CD14-positive monocyte (primary cell): ENCODE results near the gene TRIM67. TPM values are rescaled to one million over a fixed set of nuclear protein-coding genes. Genes with fewer than 3 reads are reported as not detected.

Source experiments
- DNase-seq, 3 donors: peaks; one replicate each; pipeline ENCODE4 v3.0.0-alpha.2; 2011 to 2022
- H2AFZ ChIP-seq: 2 replicates; pipeline ENCODE4 v1.6.0; 2012; ENCODE audit warnings: mild to moderate bottlenecking, low read depth, low read length, inconsistent platforms; ENCODE audit not compliant: insufficient read depth, poor library complexity, severe bottlenecking
- H3K27ac ChIP-seq, 2 donors: 1 replicate in 1 of 2; 2 replicates in 1 of 2; pipeline ENCODE4 v1.5.1; 2012 to 2013; ENCODE audit warnings: low read length in 2 of 2, control low read depth in 1 of 2, inconsistent platforms in 1 of 2, low read depth in 1 of 2, mild to moderate bottlenecking in 1 of 2
- H3K27me3 ChIP-seq, 2 donors: one replicate each; pipeline versions ENCODE4 v1.6.0 to v1.6.1; 2011 to 2013; ENCODE audit warnings: low read length in 2 of 2; ENCODE audit not compliant: control insufficient read depth in 2 of 2, insufficient read depth in 2 of 2
- H3K36me3 ChIP-seq, 2 donors: replicated peaks in 1 of 2; 1 replicate in 1 of 2; 2 replicates in 1 of 2; pipeline versions ENCODE4 v1.5.1 to v1.6.1; 2012 to 2013; ENCODE audit warnings: low read length in 2 of 2, control low read depth in 1 of 2, inconsistent platforms in 1 of 2, mild to moderate bottlenecking in 1 of 2; ENCODE audit not compliant: insufficient read depth in 2 of 2, control insufficient read depth in 1 of 2
- H3K4me1 ChIP-seq, 2 donors: 1 replicate in 1 of 2; 2 replicates in 1 of 2; pipeline versions ENCODE4 v1.5.1 to v1.6.1; 2012 to 2013; ENCODE audit warnings: low read length in 2 of 2, control low read depth in 1 of 2, inconsistent platforms in 1 of 2, mild to moderate bottlenecking in 1 of 2, moderate library complexity in 1 of 2; ENCODE audit not compliant: insufficient read depth in 2 of 2, control insufficient read depth in 1 of 2
- H3K4me2 ChIP-seq: replicated peaks from 2 replicates; pipeline ENCODE3; 2012; ENCODE audit warnings: low read length, moderate library complexity, mild to moderate bottlenecking; ENCODE audit not compliant: poor library complexity, severe bottlenecking; ENCODE audit errors: extremely low read depth
- H3K4me3 ChIP-seq, 3 experiments: fragments of 200-600 bp in 1 of 3; sonication (generic) in 1 of 3; replicated peaks in 1 of 3; 1 replicate in 2 of 3; 2 replicates in 1 of 3; pipeline ENCODE4 v1.5.1; 2011 to 2013; ENCODE audit warnings: low read length in 3 of 3, mild to moderate bottlenecking in 3 of 3, control low read depth in 2 of 3, low read depth in 2 of 3, inconsistent platforms in 1 of 3, moderate library complexity in 1 of 3
- H3K79me2 ChIP-seq: 2 replicates; pipeline ENCODE4 v1.6.0; 2012; ENCODE audit warnings: mild to moderate bottlenecking, control low read depth, inconsistent platforms, low read length, moderate library complexity; ENCODE audit not compliant: insufficient read depth
- H3K9ac ChIP-seq: 2 replicates; pipeline ENCODE4 v1.6.0; 2017; ENCODE audit warnings: low read length, mild to moderate bottlenecking; ENCODE audit not compliant: insufficient read depth, poor library complexity, severe bottlenecking
- H3K9me3 ChIP-seq, 2 donors: replicated peaks in 1 of 2; 1 replicate in 1 of 2; 2 replicates in 1 of 2; pipeline versions ENCODE4 v1.5.1 to v1.6.1; 2012 to 2013; ENCODE audit warnings: low read length in 2 of 2, control low read depth in 1 of 2; ENCODE audit not compliant: control insufficient read depth in 1 of 2, insufficient read depth in 1 of 2
- H4K20me1 ChIP-seq: 2 replicates; pipeline ENCODE4 v1.6.0; 2012; ENCODE audit warnings: mild to moderate bottlenecking, low read length, control low read depth, moderate library complexity; ENCODE audit not compliant: insufficient read depth
- H3K27ac Mint-ChIP-seq, 7 donors: one replicate each; pipeline ENCODE4 v1.8.0; 2020; ENCODE audit warnings: mild to moderate bottlenecking in 7 of 7, mixed read lengths in 7 of 7, moderate library complexity in 6 of 7, inconsistent platforms in 2 of 7
- H3K27me3 Mint-ChIP-seq, 3 donors: one replicate each; pipeline ENCODE4 v1.8.0; 2021 to 2022; ENCODE audit warnings: low read depth in 3 of 3, mild to moderate bottlenecking in 3 of 3, mixed read lengths in 3 of 3, moderate library complexity in 3 of 3, inconsistent platforms in 1 of 3
- H3K36me3 Mint-ChIP-seq, 2 donors: one replicate each; pipeline ENCODE4 v1.8.0; 2020; ENCODE audit warnings: mixed read lengths in 2 of 2, inconsistent platforms in 1 of 2, mild to moderate bottlenecking in 1 of 2
- H3K4me1 Mint-ChIP-seq: one replicate; pipeline ENCODE4 v1.8.0; 2020; ENCODE audit warnings: mild to moderate bottlenecking, mixed read lengths
- H3K4me3 Mint-ChIP-seq, 2 donors: one replicate each; pipeline ENCODE4 v1.8.0; 2020; ENCODE audit warnings: mild to moderate bottlenecking in 2 of 2, mixed read lengths in 2 of 2, moderate library complexity in 1 of 2
- H3K9me3 Mint-ChIP-seq, 7 donors: one replicate each; pipeline ENCODE4 v1.8.0; 2020 to 2022; ENCODE audit warnings: mixed read lengths in 7 of 7, mild to moderate bottlenecking in 6 of 7, moderate library complexity in 6 of 7, inconsistent platforms in 2 of 7
- CTCF ChIP-seq: fragments of 200-600 bp; IDR thresholded peaks from one replicate; pipeline ENCODE4 v1.8.0; 2022; ENCODE audit warnings: antibody characterized with exemption, mild to moderate bottlenecking
- WGBS: methylation state at CpG from one replicate; pipeline ENCODE4 v1.1.5; 2013; ENCODE audit warnings: missing lambda C conversion rate; ENCODE audit not compliant: insufficient coverage; 5-methylcytosine and 5-hydroxymethylcytosine counted together
- intact Hi-C, 2 donors: fragments of 100-400 bp; cut with micrococcal nuclease; formaldehyde crosslinking; loops; one replicate each; pipeline versions ENCODE4 v1.15.0 to v1.15.1; 2023
- polyA plus RNA-seq, 3 donors: library from polyadenylated mRNA; depleted of rRNA in 1 of 3; unstranded in 2 of 3; stranded (reverse) in 1 of 3; fragments of 300-500 nt in 2 of 3; fragments of >200 nt in 1 of 3; fragmentation: Illumina TruSeq in 2 of 3; gene quantifications; 1 replicate in 2 of 3; 2 replicates in 1 of 3; pipeline ENCODE4 v1.2.3, GENCODE V29; 2012 to 2021

Gene TRIM67
- polyA plus RNA-seq, 3 donors: not detected

- peak overlapping the region in 1 of 2 donors; percentile 39 for H3K4me3 Mint-ChIP-seq
- Histone ChIP-seq H3K36me3 (no peaks in the 10 kb centered on the region), H3K9ac (no peak overlapping the region), H3K27me3 (peaks cover 58 to 81% of the 10 kb centered on the region in 2 donors), H3K4me3 (no peak overlapping the region), H3K27ac (no peak overlapping the region), H3K4me2 (no peak overlapping the region), H4K20me1 (no peaks in the 10 kb centered on the region), H2AFZ (no peak overlapping the region), H3K4me1 (no peaks in the 10 kb centered on the region), H3K9me3 (peaks cover 0 to 18% of the 10 kb centered on the region in 2 donors), H3K79me2 (no peaks in the 10 kb centered on the region)
- intact Hi-C loops: no loop called here
- no peak for TF ChIP-seq CTCF
- H3K27me3 Mint-ChIP-seq: peaks cover 74 to 91% (median 80%) of the 10 kb centered on the region in 3 donors
- peaks cover 4% of the 10 kb centered on the region for H3K4me1 Mint-ChIP-seq
- H3K36me3 Mint-ChIP-seq: no peaks in the 10 kb centered on the region
- 11% methylated on average over 97 of the region's 97 CpGs for WGBS
- H3K27ac Mint-ChIP-seq: no peak overlapping the region
- no peak for DNase-seq
- H3K9me3 Mint-ChIP-seq: peaks cover 0 to 16% (median 3%) of the 10 kb centered on the region in 7 donors
Observed at GRCh38 chr1:231162970-231163829, 1.3 kb downstream of the TRIM67 start.

- H3K27ac Mint-ChIP-seq: no peak overlapping the region
Observed at GRCh38 chr1:231163830-231164427, 2.1 kb downstream of the TRIM67 start.

More at GRCh38 chr1:231163830-231164427, 2.1 kb downstream of the TRIM67 start:
- Histone ChIP-seq H4K20me1 (no peaks in the 10 kb centered on the region), H3K4me2 (no peak overlapping the region), H3K4me1 (no peaks in the 10 kb centered on the region), H3K9me3 (peaks cover 0 to 18% of the 10 kb centered on the region in 2 donors), H3K27me3 (peaks cover 58 to 78% of the 10 kb centered on the region in 2 donors), H3K36me3 (no peaks in the 10 kb centered on the region), H2AFZ (no peak overlapping the region), H3K79me2 (no peaks in the 10 kb centered on the region), H3K4me3 (no peak overlapping the region), H3K27ac (no peak overlapping the region), H3K9ac (no peak overlapping the region)
- Mint-ChIP-seq H3K4me3 (peak overlapping the region in 1 of 2 donors; percentile 81), H3K4me1 (peaks cover 4% of the 10 kb centered on the region), H3K36me3 (no peaks in the 10 kb centered on the region), H3K9me3 (peaks cover 0 to 16% (median 3%) of the 10 kb centered on the region in 7 donors), H3K27me3 (peaks cover 67 to 85% (median 74%) of the 10 kb centered on the region in 3 donors)
- WGBS: 23% methylated on average over 16 of the region's 23 CpGs
- no peak for DNase-seq
- TF ChIP-seq CTCF: no peak
- intact Hi-C loops: no loop called here
